HepG2 (cell line): ENCODE measurements around the gene OOSP1.

ENCODE experiments used
- CHD2 ChIP-seq: IDR thresholded peaks from 2 replicates; pipeline ENCODE4 v1.6.1; 2011; ENCODE audit warnings: low read depth, low read length, improper control_type of control experiment
- ZNF350 ChIP-seq: sonication (generic); formaldehyde crosslinking; IDR thresholded peaks from 2 replicates; pipeline ENCODE4 v1.4.0; 2020; ENCODE audit warnings: mild to moderate bottlenecking, low read depth, missing genetic modification reagents, borderline replicate concordance
- TF ChIP-seq, protein P1 (sequence below): sonication (generic); formaldehyde crosslinking; IDR thresholded peaks from 2 replicates; pipeline ENCODE4 v1.4.0; 2020; ENCODE audit warnings: missing genetic modification reagents

DNA sequence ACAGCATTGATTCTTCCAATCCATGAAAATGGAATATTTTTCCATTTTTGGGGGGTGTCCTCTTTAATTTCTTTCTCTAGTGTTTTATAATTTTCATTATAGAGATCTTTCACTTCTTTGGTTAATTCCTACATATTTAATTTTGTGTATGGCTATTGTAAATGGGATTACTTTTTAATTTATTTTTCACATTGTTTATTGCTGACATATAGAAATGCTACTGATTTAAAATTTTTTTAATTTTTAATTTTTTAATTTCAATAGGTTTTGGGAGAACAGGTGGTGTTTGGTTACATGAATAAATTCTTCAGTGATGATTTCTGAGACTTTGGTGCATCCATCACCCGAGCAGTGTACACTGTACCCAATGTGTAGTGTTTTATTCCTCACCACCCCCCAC, 52.2 kb downstream of the OOSP1 start:
- TF ChIP-seq, protein P1, sequence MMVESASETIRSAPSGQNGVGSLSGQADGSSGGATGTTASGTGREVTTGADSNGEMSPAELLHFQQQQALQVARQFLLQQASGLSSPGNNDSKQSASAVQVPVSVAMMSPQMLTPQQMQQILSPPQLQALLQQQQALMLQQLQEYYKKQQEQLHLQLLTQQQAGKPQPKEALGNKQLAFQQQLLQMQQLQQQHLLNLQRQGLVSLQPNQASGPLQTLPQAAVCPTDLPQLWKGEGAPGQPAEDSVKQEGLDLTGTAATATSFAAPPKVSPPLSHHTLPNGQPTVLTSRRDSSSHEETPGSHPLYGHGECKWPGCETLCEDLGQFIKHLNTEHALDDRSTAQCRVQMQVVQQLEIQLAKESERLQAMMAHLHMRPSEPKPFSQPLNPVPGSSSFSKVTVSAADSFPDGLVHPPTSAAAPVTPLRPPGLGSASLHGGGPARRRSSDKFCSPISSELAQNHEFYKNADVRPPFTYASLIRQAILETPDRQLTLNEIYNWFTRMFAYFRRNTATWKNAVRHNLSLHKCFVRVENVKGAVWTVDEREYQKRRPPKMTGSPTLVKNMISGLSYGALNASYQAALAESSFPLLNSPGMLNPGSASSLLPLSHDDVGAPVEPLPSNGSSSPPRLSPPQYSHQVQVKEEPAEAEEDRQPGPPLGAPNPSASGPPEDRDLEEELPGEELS: no peak
- TF ChIP-seq ZNF350 (CRISPR knock-in tag): no peak
- TF ChIP-seq CHD2: no peak
